MM.1S (cell line): Measurements from ENCODE around the gene CX3CL1.

ENCODE experiments used
- DNase-seq: peaks from one replicate; pipeline ENCODE4 v3.0.0-alpha.2; 2015
- H2AFZ ChIP-seq: fragments of 300-600 bp; sonication (generic); 2 replicates; pipeline ENCODE4 v1.6.0; 2016; ENCODE audit warnings: antibody characterized with exemption, low read length
- H3F3A ChIP-seq: fragments of 300-600 bp; sonication (generic); 2 replicates; pipeline ENCODE4 v1.6.1; 2016; ENCODE audit warnings: mild to moderate bottlenecking, antibody characterized with exemption, low read length, moderate library complexity, mixed read lengths; ENCODE audit not compliant: insufficient read depth
- H3K27ac ChIP-seq: fragments of 300-600 bp; sonication (generic); 2 replicates; pipeline ENCODE4 v1.5.1; 2016; ENCODE audit warnings: mild to moderate bottlenecking, low read length
- H3K27me3 ChIP-seq: fragments of 300-600 bp; sonication (generic); replicated peaks from 2 replicates; pipeline ENCODE4 v1.6.0; 2016; ENCODE audit warnings: low read length; ENCODE audit not compliant: insufficient read depth
- H3K36me3 ChIP-seq: fragments of 300-600 bp; sonication (generic); replicated peaks from 2 replicates; pipeline ENCODE4 v1.6.1; 2016; ENCODE audit warnings: mild to moderate bottlenecking, low read length, mixed read lengths; ENCODE audit not compliant: insufficient read depth
- H3K4me1 ChIP-seq: fragments of 300-600 bp; sonication (generic); 2 replicates; pipeline ENCODE4 v1.6.1; 2016; ENCODE audit warnings: low read length, mixed read lengths
- H3K4me2 ChIP-seq: fragments of 300-600 bp; sonication (generic); 2 replicates; pipeline ENCODE4 v1.6.0; 2016; ENCODE audit warnings: low read depth, low read length
- H3K4me3 ChIP-seq: fragments of 300-600 bp; sonication (generic); 2 replicates; pipeline ENCODE4 v1.5.1; 2016; ENCODE audit warnings: low read length, mixed read lengths
- H3K79me2 ChIP-seq: fragments of 300-600 bp; sonication (generic); 2 replicates; pipeline ENCODE4 v1.6.1; 2016; ENCODE audit warnings: mixed run types, low read length, mixed read lengths
- H3K9ac ChIP-seq: fragments of 300-600 bp; sonication (generic); 2 replicates; pipeline ENCODE4 v1.6.1; 2016; ENCODE audit warnings: low read length, mixed read lengths
- H3K9me2 ChIP-seq: fragments of 300-600 bp; sonication (generic); replicated peaks from 2 replicates; pipeline ENCODE4 v1.6.1; 2016; ENCODE audit warnings: mild to moderate bottlenecking, low read length, mixed read lengths; ENCODE audit not compliant: insufficient read depth
- H3K9me3 ChIP-seq: fragments of 300-600 bp; sonication (generic); replicated peaks from 2 replicates; pipeline ENCODE4 v1.6.1; 2016; ENCODE audit warnings: mild to moderate bottlenecking, low read length, mixed read lengths; ENCODE audit not compliant: insufficient read depth
- H4K20me1 ChIP-seq: fragments of 300-600 bp; sonication (generic); 2 replicates; pipeline ENCODE4 v1.6.1; 2016; ENCODE audit warnings: mild to moderate bottlenecking, low read length, moderate library complexity, mixed read lengths; ENCODE audit not compliant: insufficient read depth
- CTCF ChIP-seq: fragments of 300-600 bp; sonication (generic); IDR thresholded peaks from 2 replicates; pipeline ENCODE4 v1.5.1; 2016; ENCODE audit warnings: antibody characterized with exemption, low read length, mixed read lengths
- EZH2 ChIP-seq: fragments of 300-600 bp; sonication (generic); optimal IDR thresholded peaks from 2 replicates; pipeline ENCODE3; 2017; ENCODE audit warnings: low read depth, mild to moderate bottlenecking, antibody characterized with exemption, low read length, mixed read lengths
- EZH2phosphoT487 ChIP-seq: fragments of 300-600 bp; sonication (generic); IDR thresholded peaks from 2 replicates; pipeline ENCODE4 v1.6.1; 2018; ENCODE audit warnings: antibody characterized with exemption, low read length

Gene CX3CL1

GRCh38 chr16:57377080-57377841 is 5.0 kb downstream of the CX3CL1 start:
- Histone ChIP-seq H3K4me3 (no peak overlapping the region), H3K4me2 (no peak overlapping the region), H3K9me2 (no peaks in the 10 kb centered on the region), H3K9ac (no peak overlapping the region), H3K79me2 (no peaks in the 10 kb centered on the region), H3K36me3 (no peaks in the 10 kb centered on the region), H3K27ac (no peak overlapping the region), H2AFZ (no peak overlapping the region), H3K27me3 (no peaks in the 10 kb centered on the region; the same call in 1 of the 2 replicates), H4K20me1 (no peaks in the 10 kb centered on the region), H3F3A (no peaks in the 10 kb centered on the region), H3K4me1 (no peaks in the 10 kb centered on the region), H3K9me3 (no peaks in the 10 kb centered on the region)
- TF ChIP-seq CTCF (no peak), EZH2phosphoT487 (no peak), EZH2 (no peak)
- no peak for DNase-seq

GRCh38 chr16:57379579-57379978 is 7.3 kb downstream of the CX3CL1 start:
- no peaks in the 10 kb centered on the region for H3K36me3 ChIP-seq
- no peaks in the 10 kb centered on the region for H3F3A ChIP-seq
- no peak overlapping the region for H3K4me3 ChIP-seq
- no peak overlapping the region for H3K4me2 ChIP-seq
- H3K4me1 ChIP-seq, result no peaks in the 10 kb centered on the region
- H3K9me2 ChIP-seq, result no peaks in the 10 kb centered on the region
- no peak overlapping the region for H3K27ac ChIP-seq
- H4K20me1 ChIP-seq, result no peaks in the 10 kb centered on the region
- H3K27me3 ChIP-seq, result no peaks in the 10 kb centered on the region
- no peak overlapping the region for H3K9ac ChIP-seq
- H3K79me2 ChIP-seq, result no peaks in the 10 kb centered on the region
- no peak for TF ChIP-seq EZH2phosphoT487
- no peak for TF ChIP-seq CTCF
- TF ChIP-seq EZH2, result no peak
- DNase-seq, result no peak
- H3K9me3 ChIP-seq, result no peaks in the 10 kb centered on the region
- H2AFZ ChIP-seq, result no peak overlapping the region

GRCh38 chr16:57380671-57381462 is 8.6 kb downstream of the CX3CL1 start:
- Histone ChIP-seq H3K79me2 (no peaks in the 10 kb centered on the region), H3K27ac (no peak overlapping the region), H2AFZ (no peak overlapping the region), H3K4me2 (no peak overlapping the region), H3F3A (no peaks in the 10 kb centered on the region), H3K36me3 (no peaks in the 10 kb centered on the region), H3K4me3 (no peak overlapping the region), H3K9me2 (no peaks in the 10 kb centered on the region), H3K27me3 (no peaks in the 10 kb centered on the region), H3K9me3 (no peaks in the 10 kb centered on the region), H3K4me1 (no peaks in the 10 kb centered on the region), H4K20me1 (no peaks in the 10 kb centered on the region), H3K9ac (no peak overlapping the region)
- no peak for DNase-seq
- no peak for TF ChIP-seq EZH2phosphoT487
- no peak for TF ChIP-seq CTCF
- TF ChIP-seq EZH2, result no peak
